Esophagus squamous epithelium (tissue), 5 donors: ENCODE measurements around the gene CACNA2D3. TPM values are rescaled to one million over a fixed set of nuclear protein-coding genes. Genes with fewer than 3 reads are reported as not detected.

Experiments used
- DNase-seq: peaks from one replicate; lab custom pipeline; 2025; lab: John Stamatoyannopoulos, UW
- H3K27ac ChIP-seq, 4 donors: fragments of 200-600 bp; sonication (generic); one replicate each; pipeline ENCODE4 v1.5.1; 2016 to 2019; ENCODE audit warnings: mild to moderate bottlenecking in 1 of 4
- H3K27me3 ChIP-seq, 4 donors: fragments of 200-600 bp; sonication (generic); 1 replicate in 3 of 4; 2 replicates in 1 of 4; pipeline versions ENCODE4 v1.5.1 to v1.6.0; 2017 to 2021; ENCODE audit warnings: antibody characterized with exemption in 1 of 4
- H3K36me3 ChIP-seq, 3 donors: fragments of 200-600 bp; sonication (generic); one replicate each; pipeline ENCODE4 v1.5.1; 2016 to 2019
- H3K4me1 ChIP-seq, 3 donors: fragments of 200-600 bp; sonication (generic); one replicate each; pipeline ENCODE4 v1.5.1; 2017 to 2019
- H3K4me3 ChIP-seq, 4 donors: fragments of 200-600 bp; sonication (generic); 1 replicate in 3 of 4; 2 replicates in 1 of 4; pipeline ENCODE4 v1.5.1; 2016 to 2019; ENCODE audit warnings: mild to moderate bottlenecking in 2 of 4, moderate library complexity in 1 of 4
- H3K9me3 ChIP-seq, 3 donors: fragments of 200-600 bp; sonication (generic); one replicate each; pipeline ENCODE4 v1.5.1; 2016 to 2019
- POLR2A ChIP-seq, 4 donors: fragments of 450-650 bp; IDR thresholded peaks; one replicate each; pipeline ENCODE4 v1.6.1; 2017; ENCODE audit warnings: antibody characterized with exemption in 4 of 4, mild to moderate bottlenecking in 4 of 4, moderate library complexity in 3 of 4
- WGBS, 2 donors: methylation state at CpG; one replicate each; pipeline ENCODE4 v1.1.5; 2018; 5-methylcytosine and 5-hydroxymethylcytosine counted together
- intact Hi-C: fragments of 100-400 bp; cut with DNase I; formaldehyde crosslinking; loops from one replicate; pipeline ENCODE4 v1.15.0; 2022
- total RNA-seq, 4 donors: library from RNA; depleted of rRNA; stranded (reverse); fragments of >200 nt; gene quantifications; one replicate each; pipeline ENCODE4 v1.1.0, GENCODE V29; 2016
- TF ChIP-seq, protein P1 (sequence below), 6 experiments: fragments of 450-650 bp in 4 of 6; fragments of 200-600 bp in 2 of 6; sonication (generic) in 2 of 6; IDR thresholded peaks; one replicate each; pipeline ENCODE4 v1.5.1; 2016 to 2019; ENCODE audit warnings: antibody characterized with exemption in 6 of 6, mild to moderate bottlenecking in 4 of 6, moderate library complexity in 4 of 6
- donor health status: DM: yes; HTN: yes; CAD: no.

The CACNA2D3 gene
- total RNA-seq, 4 donors from 2014 or later, result 1.2 to 7.1 (median 5.1) TPM

- Histone ChIP-seq H3K4me3 (peak overlapping the region; percentile 30 to 58 (median 44)), H3K27ac (peak overlapping the region in 3 of 4 donors; percentile 44 to 75 (median 66)), H3K4me1 (peaks cover 0 to 32% (median 0%) of the 10 kb centered on the region in 3 donors), H3K36me3 (no peaks in the 10 kb centered on the region), H3K27me3 (no peaks in the 10 kb centered on the region), H3K9me3 (no peaks in the 10 kb centered on the region)
- intact Hi-C loops, result no loop called here
- TF ChIP-seq POLR2A (IDR thresholded peaks at IDR 0.05), result no peak
- TF ChIP-seq, protein P1, sequence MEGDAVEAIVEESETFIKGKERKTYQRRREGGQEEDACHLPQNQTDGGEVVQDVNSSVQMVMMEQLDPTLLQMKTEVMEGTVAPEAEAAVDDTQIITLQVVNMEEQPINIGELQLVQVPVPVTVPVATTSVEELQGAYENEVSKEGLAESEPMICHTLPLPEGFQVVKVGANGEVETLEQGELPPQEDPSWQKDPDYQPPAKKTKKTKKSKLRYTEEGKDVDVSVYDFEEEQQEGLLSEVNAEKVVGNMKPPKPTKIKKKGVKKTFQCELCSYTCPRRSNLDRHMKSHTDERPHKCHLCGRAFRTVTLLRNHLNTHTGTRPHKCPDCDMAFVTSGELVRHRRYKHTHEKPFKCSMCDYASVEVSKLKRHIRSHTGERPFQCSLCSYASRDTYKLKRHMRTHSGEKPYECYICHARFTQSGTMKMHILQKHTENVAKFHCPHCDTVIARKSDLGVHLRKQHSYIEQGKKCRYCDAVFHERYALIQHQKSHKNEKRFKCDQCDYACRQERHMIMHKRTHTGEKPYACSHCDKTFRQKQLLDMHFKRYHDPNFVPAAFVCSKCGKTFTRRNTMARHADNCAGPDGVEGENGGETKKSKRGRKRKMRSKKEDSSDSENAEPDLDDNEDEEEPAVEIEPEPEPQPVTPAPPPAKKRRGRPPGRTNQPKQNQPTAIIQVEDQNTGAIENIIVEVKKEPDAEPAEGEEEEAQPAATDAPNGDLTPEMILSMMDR (IDR thresholded peaks at IDR 0.05), result peak in 3 of 6 experiments; percentile 24 to 56 (median 42)
- DNase-seq, result no peak
- WGBS, 2 donors, result 43 to 52% methylated on average over 12 to 13 of the region's 13 CpGs
Measured at GRCh38 chr3:54243056-54243931, 120.9 kb downstream of the CACNA2D3 start.

GRCh38 chr3:54243960-54244682 lies 121.8 kb downstream of the CACNA2D3 start:
- no peak for DNase-seq
- no peaks in the 10 kb centered on the region for H3K27me3 ChIP-seq
- H3K36me3 ChIP-seq, result no peaks in the 10 kb centered on the region
- TF ChIP-seq, protein P1 (IDR thresholded peaks at IDR 0.05), result no peak
- peak overlapping the region in 3 of 4 donors; percentile 44 to 75 (median 66) for H3K27ac ChIP-seq
- peaks cover 0 to 24% (median 0%) of the 10 kb centered on the region in 3 donors for H3K4me1 ChIP-seq
- H3K4me3 ChIP-seq, result peak overlapping the region; percentile 30 to 58 (median 44)
- intact Hi-C loops, result no loop called here
- 39 to 61% methylated on average over 4 to 7 of the region's 8 CpGs for WGBS, 2 donors
- H3K9me3 ChIP-seq, result no peaks in the 10 kb centered on the region

DNA sequence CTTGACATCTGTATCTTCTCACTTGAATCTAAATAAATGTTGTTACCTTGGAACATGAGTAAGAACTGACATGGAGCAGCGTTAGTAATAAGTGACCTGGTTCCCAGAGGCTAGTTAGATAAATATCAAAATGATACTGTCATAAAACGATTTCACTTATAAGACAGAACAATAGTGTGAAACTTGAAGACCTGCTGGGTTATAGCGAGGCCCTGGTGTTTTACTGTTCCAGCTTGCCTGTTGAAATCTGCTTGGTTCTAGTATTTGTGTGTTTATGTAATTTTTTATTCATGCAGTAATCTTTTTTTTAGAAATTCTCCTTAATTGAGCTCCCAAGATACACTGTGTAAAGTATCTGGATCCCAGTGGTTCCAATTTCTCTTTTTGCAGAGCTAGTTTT lies 129.4 kb downstream of the CACNA2D3 start:
- WGBS, 2 donors, result 63 to 67% methylated on average over 3 of the region's 3 CpGs
- H3K4me1 ChIP-seq, result no peaks in the 10 kb centered on the region
- H3K27ac ChIP-seq, result no peak overlapping the region
- no peak overlapping the region for H3K4me3 ChIP-seq
- intact Hi-C loops, result no loop called here
- H3K27me3 ChIP-seq, result no peaks in the 10 kb centered on the region
- DNase-seq, result no peak
- H3K36me3 ChIP-seq, result no peaks in the 10 kb centered on the region
- no peaks in the 10 kb centered on the region for H3K9me3 ChIP-seq
- no peak for TF ChIP-seq POLR2A (IDR thresholded peaks at IDR 0.05)
- TF ChIP-seq, protein P1 (IDR thresholded peaks at IDR 0.05), result no peak

DNA sequence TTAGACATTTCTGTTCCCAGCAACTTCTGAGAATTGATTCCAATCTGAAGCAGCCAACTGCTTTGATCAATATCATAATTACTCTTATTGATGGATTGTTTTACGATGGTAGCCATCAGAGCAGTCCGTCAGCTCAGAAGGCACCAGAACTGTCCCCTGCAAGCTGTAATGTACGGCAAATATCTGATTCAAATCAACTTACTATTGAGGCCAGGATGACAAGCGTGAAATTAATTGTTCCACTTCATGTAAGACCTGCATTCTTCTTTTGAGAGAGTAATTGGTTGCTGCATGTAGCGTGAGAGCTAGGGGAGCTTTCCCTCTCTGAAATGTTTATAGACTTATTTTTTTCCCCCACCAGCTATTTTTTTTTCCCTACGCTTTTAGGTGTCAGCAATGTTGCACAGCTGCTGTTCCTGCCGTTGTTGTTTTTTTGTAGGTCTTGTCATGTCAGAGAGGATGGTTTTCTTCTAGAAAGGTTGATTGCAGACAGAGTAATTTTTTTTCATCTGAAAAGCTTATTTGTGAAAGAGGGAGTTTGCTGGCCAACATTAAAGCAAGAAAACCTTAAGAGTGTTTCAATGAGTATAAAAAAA lies 134.9 kb downstream of the CACNA2D3 start:
- DNase-seq, result no peak
- intact Hi-C loops, result no loop called here
- H3K36me3 ChIP-seq, result no peaks in the 10 kb centered on the region
- H3K4me3 ChIP-seq, result no peak overlapping the region
- H3K4me1 ChIP-seq, result no peaks in the 10 kb centered on the region
- TF ChIP-seq, protein P1 (IDR thresholded peaks at IDR 0.05), result no peak
- no peak for TF ChIP-seq POLR2A (IDR thresholded peaks at IDR 0.05)
- no peaks in the 10 kb centered on the region for H3K9me3 ChIP-seq
- H3K27ac ChIP-seq, result no peak overlapping the region
- no peaks in the 10 kb centered on the region for H3K27me3 ChIP-seq
- WGBS, 2 donors, result 74 to 82% methylated on average over 7 of the region's 7 CpGs
